GM13976 (cell line): ENCODE results near the gene MSANTD1.

Source experiments
- DNase-seq: peaks from one replicate; pipeline ENCODE4 v3.0.0; 2012; ENCODE audit warnings: low spot score
- in situ Hi-C: fragments of 300-500 bp; cut with MboI; formaldehyde crosslinking; loops from one replicate; pipeline ENCODE4 v1.12.0; 2022; ENCODE audit warnings: low sequenced_read_pairs, mixed read lengths, inconsistent platforms; ENCODE audit not compliant: unreplicated experiment
- TF ChIP-seq, protein P1 (sequence below): IDR thresholded peaks from 2 replicates; pipeline ENCODE4 v1.5.1; 2012; ENCODE audit warnings: borderline replicate concordance, mild to moderate bottlenecking; ENCODE audit not compliant: insufficient read depth; ENCODE audit errors: extremely low read depth, missing control alignments, control extremely low read depth

MSANTD1 gene

DNA sequence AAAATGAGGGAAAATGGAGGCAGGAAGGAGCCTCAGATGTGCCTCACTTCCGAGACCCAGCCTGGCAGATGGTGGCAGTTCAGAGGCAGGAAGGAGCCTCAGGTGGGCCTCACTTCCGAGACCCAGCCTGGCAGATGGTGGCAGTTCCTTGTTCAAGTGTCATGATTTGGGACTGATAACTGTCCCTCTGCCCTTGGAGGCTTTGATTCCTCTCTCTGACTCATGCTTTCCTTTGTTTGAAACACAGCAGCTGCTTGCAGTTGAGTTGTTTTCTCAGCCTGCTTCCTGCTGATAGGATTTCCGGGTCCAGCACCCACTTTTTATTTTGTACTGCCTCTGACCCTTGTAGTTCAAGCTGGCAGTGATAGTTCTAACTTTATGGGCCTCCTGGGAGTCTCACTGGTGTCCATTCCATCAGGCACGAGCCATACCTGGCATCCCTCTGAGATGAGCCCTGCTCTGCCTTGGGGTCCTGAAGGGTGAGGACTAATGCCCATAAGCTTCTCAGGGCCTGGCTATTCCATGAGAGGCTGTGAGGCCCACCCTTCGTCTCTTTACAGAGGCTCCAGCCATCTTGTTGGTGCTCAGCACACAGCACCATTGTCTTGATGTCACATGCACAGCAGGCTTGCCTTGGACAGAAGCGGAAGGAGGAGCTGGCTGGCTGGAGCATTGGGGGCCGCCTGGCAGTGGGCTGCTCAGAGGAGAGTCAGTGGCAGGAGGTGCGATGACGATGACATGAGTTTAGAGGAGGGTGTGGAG, 56.8 kb downstream of the MSANTD1 start:
- TF ChIP-seq, protein P1, sequence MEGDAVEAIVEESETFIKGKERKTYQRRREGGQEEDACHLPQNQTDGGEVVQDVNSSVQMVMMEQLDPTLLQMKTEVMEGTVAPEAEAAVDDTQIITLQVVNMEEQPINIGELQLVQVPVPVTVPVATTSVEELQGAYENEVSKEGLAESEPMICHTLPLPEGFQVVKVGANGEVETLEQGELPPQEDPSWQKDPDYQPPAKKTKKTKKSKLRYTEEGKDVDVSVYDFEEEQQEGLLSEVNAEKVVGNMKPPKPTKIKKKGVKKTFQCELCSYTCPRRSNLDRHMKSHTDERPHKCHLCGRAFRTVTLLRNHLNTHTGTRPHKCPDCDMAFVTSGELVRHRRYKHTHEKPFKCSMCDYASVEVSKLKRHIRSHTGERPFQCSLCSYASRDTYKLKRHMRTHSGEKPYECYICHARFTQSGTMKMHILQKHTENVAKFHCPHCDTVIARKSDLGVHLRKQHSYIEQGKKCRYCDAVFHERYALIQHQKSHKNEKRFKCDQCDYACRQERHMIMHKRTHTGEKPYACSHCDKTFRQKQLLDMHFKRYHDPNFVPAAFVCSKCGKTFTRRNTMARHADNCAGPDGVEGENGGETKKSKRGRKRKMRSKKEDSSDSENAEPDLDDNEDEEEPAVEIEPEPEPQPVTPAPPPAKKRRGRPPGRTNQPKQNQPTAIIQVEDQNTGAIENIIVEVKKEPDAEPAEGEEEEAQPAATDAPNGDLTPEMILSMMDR = no peak
- in situ Hi-C loops = no loop called here
- DNase-seq = no peak
